Keratinocyte (primary cell): ENCODE data around the gene UTS2B. TPM values are rescaled to one million over a fixed set of nuclear protein-coding genes. Genes with fewer than 3 reads are reported as not detected.

Experiments
- DNase-seq: peaks from one replicate; pipeline ENCODE4 v3.0.0-alpha.2; 2011; ENCODE audit warnings: low read depth, missing footprints, low spot score
- FAIRE-seq: peaks from 2 replicates; lab custom pipeline; 2011; peaks lifted over from hg19 to GRCh38; lab: Jason Lieb, UNC
- H2AFZ ChIP-seq: 2 replicates; pipeline ENCODE4 v1.6.0; 2012; ENCODE audit warnings: low read length, control low read depth, inconsistent platforms; ENCODE audit not compliant: control insufficient read depth
- H3K27ac ChIP-seq: 2 replicates; pipeline ENCODE4 v1.5.1; 2011; ENCODE audit warnings: low read length; ENCODE audit not compliant: control insufficient read depth, insufficient read depth
- H3K27me3 ChIP-seq: 3 replicates; pipeline ENCODE4 v1.6.0; 2011; ENCODE audit warnings: low read length; ENCODE audit not compliant: control insufficient read depth, insufficient read depth; ENCODE audit errors: extremely low read depth
- H3K36me3 ChIP-seq, 2 experiments: 2 replicates in 1 of 2; 3 replicates in 1 of 2; pipeline ENCODE4 v1.5.1; 2011; ENCODE audit warnings: low read length in 2 of 2, mild to moderate bottlenecking in 1 of 2; ENCODE audit not compliant: control insufficient read depth in 2 of 2, insufficient read depth in 2 of 2; ENCODE audit errors: extremely low read depth in 1 of 2
- H3K4me1 ChIP-seq: 3 replicates; pipeline ENCODE4 v1.5.1; 2011; ENCODE audit warnings: low read length; ENCODE audit not compliant: control insufficient read depth, insufficient read depth; ENCODE audit errors: extremely low read depth
- H3K4me2 ChIP-seq: 3 replicates; pipeline ENCODE4 v1.6.0; 2011; ENCODE audit warnings: low read depth, low read length; ENCODE audit not compliant: control insufficient read depth, insufficient read depth; ENCODE audit errors: extremely low read depth
- H3K4me3 ChIP-seq, 3 experiments: fragments of 200-600 bp in 1 of 3; sonication (generic) in 1 of 3; 2 replicates in 2 of 3; 3 replicates in 1 of 3; pipeline ENCODE4 v1.5.1; 2011 to 2016; ENCODE audit warnings: low read length in 3 of 3, mild to moderate bottlenecking in 3 of 3, control low read depth in 2 of 3, inconsistent platforms in 1 of 3, low read depth in 1 of 3, mixed read lengths in 1 of 3, mixed run types in 1 of 3, moderate library complexity in 1 of 3; ENCODE audit not compliant: control insufficient read depth in 2 of 3, insufficient read depth in 2 of 3; ENCODE audit errors: extremely low read depth in 1 of 3
- H3K79me2 ChIP-seq: 2 replicates; pipeline ENCODE4 v1.6.0; 2012; ENCODE audit warnings: low read length; ENCODE audit not compliant: control insufficient read depth, insufficient read depth
- H3K9ac ChIP-seq: 3 replicates; pipeline ENCODE4 v1.6.0; 2011; ENCODE audit warnings: low read length; ENCODE audit not compliant: control insufficient read depth, insufficient read depth; ENCODE audit errors: extremely low read depth
- H3K9me1 ChIP-seq: 3 replicates; pipeline ENCODE4 v1.6.0; 2011; ENCODE audit warnings: low read length; ENCODE audit not compliant: control insufficient read depth, insufficient read depth; ENCODE audit errors: extremely low read depth
- H3K9me3 ChIP-seq: 2 replicates; pipeline ENCODE4 v1.5.1; 2012; ENCODE audit warnings: low read depth, low read length; ENCODE audit not compliant: control insufficient read depth
- H4K20me1 ChIP-seq: 3 replicates; pipeline ENCODE4 v1.6.0; 2011; ENCODE audit warnings: low read length; ENCODE audit not compliant: control insufficient read depth, insufficient read depth; ENCODE audit errors: extremely low read depth
- EZH2 ChIP-seq: IDR thresholded peaks from one replicate; pipeline ENCODE4 v1.6.1; 2012; ENCODE audit warnings: inconsistent platforms, mild to moderate bottlenecking, low read length, moderate library complexity
- dilution Hi-C: fragments of 300-500 bp; cut with MboI; formaldehyde crosslinking; loops from one replicate; pipeline ENCODE4 v1.7.0; 2020; ENCODE audit warnings: low sequenced_read_pairs; ENCODE audit not compliant: extremely low pct_ligation_motif_present
- polyA plus RNA-seq, 5 experiments: library from polyadenylated mRNA; depleted of rRNA in 3 of 5; stranded (reverse) in 3 of 5; stranded (forward) in 1 of 5; unstranded in 1 of 5; fragments of >200 nt; gene quantifications; 1 replicate in 1 of 5; 2 replicates in 3 of 5; 3 replicates in 1 of 5; pipeline versions ENCODE4 v1.2.1 to v1.2.3, GENCODE V29; 2011 to 2012; ENCODE audit warnings: missing spikeins in 2 of 5, low read depth in 1 of 5, low replicate concordance in 1 of 5
- TF ChIP-seq, protein P1 (sequence below), 3 experiments: IDR thresholded peaks in 1 of 3; conservative IDR thresholded peaks in 1 of 3; optimal IDR thresholded peaks in 1 of 3; 2 replicates in 2 of 3; 3 replicates in 1 of 3; pipeline versions ENCODE3 to v1.5.1; 2011; ENCODE audit warnings: low read length in 3 of 3, mild to moderate bottlenecking in 3 of 3, moderate library complexity in 2 of 3, control low read depth in 1 of 3, inconsistent platforms in 1 of 3; ENCODE audit not compliant: insufficient read depth in 2 of 3; ENCODE audit errors: extremely low read depth in 1 of 3

Gene UTS2B
- polyA plus RNA-seq, 1 donor (not counting 4 experiments of a cell fraction or from before 2014, with no cell fraction given): not detected

DNA sequence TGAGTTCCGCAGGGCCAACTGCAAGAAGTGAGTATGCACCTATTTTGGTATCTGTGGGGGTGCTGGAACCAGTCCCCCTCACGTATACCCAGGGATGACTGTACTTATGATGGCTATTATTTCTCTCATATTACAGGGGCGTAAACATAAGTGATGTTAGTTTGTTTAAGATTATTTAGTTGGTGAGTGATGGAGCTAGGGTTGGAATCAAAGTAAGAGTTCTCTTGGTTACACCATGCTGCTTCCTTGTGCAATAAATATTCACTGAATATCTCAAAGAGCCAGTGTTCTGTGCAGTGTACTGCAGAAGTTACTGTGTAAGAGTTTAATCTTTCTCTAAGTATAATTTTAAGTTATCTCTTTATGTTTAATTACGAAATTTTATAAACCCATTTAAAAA is 12.8 kb upstream of the UTS2B start:
- Histone ChIP-seq H3K79me2 (peaks cover 98% of the 10 kb centered on the region), H3K9me3 (no peaks in the 10 kb centered on the region), H3K4me1 (peaks cover 15% of the 10 kb centered on the region), H3K27me3 (no peaks in the 10 kb centered on the region), H4K20me1 (no peaks in the 10 kb centered on the region), H3K36me3 (no peaks in the 10 kb centered on the region), H3K4me3 (no peak overlapping the region), H3K9me1 (peaks cover 3% of the 10 kb centered on the region), H2AFZ (no peak overlapping the region), H3K4me2 (no peak overlapping the region), H3K9ac (no peak overlapping the region), H3K27ac (no peak overlapping the region)
- dilution Hi-C loops: no loop called here
- no peak for DNase-seq
- TF ChIP-seq, protein P1, sequence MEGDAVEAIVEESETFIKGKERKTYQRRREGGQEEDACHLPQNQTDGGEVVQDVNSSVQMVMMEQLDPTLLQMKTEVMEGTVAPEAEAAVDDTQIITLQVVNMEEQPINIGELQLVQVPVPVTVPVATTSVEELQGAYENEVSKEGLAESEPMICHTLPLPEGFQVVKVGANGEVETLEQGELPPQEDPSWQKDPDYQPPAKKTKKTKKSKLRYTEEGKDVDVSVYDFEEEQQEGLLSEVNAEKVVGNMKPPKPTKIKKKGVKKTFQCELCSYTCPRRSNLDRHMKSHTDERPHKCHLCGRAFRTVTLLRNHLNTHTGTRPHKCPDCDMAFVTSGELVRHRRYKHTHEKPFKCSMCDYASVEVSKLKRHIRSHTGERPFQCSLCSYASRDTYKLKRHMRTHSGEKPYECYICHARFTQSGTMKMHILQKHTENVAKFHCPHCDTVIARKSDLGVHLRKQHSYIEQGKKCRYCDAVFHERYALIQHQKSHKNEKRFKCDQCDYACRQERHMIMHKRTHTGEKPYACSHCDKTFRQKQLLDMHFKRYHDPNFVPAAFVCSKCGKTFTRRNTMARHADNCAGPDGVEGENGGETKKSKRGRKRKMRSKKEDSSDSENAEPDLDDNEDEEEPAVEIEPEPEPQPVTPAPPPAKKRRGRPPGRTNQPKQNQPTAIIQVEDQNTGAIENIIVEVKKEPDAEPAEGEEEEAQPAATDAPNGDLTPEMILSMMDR (optimal IDR thresholded peaks at IDR 0.05 in 1 of 3, IDR thresholded peaks at IDR 0.05 in 1 of 3, conservative IDR thresholded peaks at IDR 0.05 in 1 of 3; ENCODE audit: extremely low read depth in 1 of 3, insufficient read depth in 2 of 3, low read length in 3 of 3): no peak
- TF ChIP-seq EZH2: no peak
- FAIRE-seq: no peak

DNA sequence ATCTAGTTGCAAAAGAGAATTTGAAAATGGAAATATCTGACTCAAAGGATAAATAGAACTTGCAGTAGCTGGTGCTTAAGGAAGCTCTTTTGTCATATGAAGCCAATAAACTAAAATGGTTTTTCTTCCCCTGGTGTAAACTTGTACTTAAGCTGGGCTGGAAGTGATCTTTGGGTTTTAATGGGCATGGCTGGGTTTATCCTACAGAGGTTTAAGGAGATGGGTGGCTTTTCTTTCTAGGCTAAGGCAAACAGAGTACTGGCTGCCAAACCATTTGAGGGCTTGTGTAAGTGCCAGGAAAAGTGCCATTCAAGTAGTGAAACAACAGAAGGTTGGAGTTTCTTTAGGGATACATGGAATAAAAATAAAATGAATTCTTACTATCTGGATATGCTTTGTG is 12.1 kb upstream of the UTS2B start:
- Histone ChIP-seq H3K9me3 (no peaks in the 10 kb centered on the region), H3K4me2 (no peak overlapping the region), H3K4me3 (no peak overlapping the region), H3K9me1 (peaks cover 3% of the 10 kb centered on the region), H3K27me3 (no peaks in the 10 kb centered on the region), H3K4me1 (peaks cover 21% of the 10 kb centered on the region), H4K20me1 (no peaks in the 10 kb centered on the region), H3K27ac (no peak overlapping the region), H3K79me2 (peaks cover 94% of the 10 kb centered on the region), H2AFZ (no peak overlapping the region), H3K9ac (no peak overlapping the region), H3K36me3 (no peaks in the 10 kb centered on the region)
- DNase-seq (no peak), FAIRE-seq (no peak)
- TF ChIP-seq EZH2: no peak
- TF ChIP-seq, protein P1 (optimal IDR thresholded peaks at IDR 0.05 in 1 of 3, IDR thresholded peaks at IDR 0.05 in 1 of 3, conservative IDR thresholded peaks at IDR 0.05 in 1 of 3; ENCODE audit: extremely low read depth in 1 of 3, insufficient read depth in 2 of 3, low read length in 3 of 3): no peak
- dilution Hi-C loops: no loop called here
